Loucy (cell line): ENCODE results near the gene LTB4R2.

ENCODE experiments used
- EZH2phosphoT487 ChIP-seq: fragments of 200-600 bp; IDR thresholded peaks from 2 replicates; pipeline ENCODE4 v1.6.1; 2018; ENCODE audit warnings: antibody characterized with exemption, mild to moderate bottlenecking, moderate library complexity, borderline replicate concordance
- TF ChIP-seq, protein P1 (sequence below): fragments of 200-600 bp; sonication (generic); conservative IDR thresholded peaks from 2 replicates; pipeline ENCODE4 v1.5.1; 2014; ENCODE audit warnings: mild to moderate bottlenecking, antibody characterized with exemption, low read length

DNA sequence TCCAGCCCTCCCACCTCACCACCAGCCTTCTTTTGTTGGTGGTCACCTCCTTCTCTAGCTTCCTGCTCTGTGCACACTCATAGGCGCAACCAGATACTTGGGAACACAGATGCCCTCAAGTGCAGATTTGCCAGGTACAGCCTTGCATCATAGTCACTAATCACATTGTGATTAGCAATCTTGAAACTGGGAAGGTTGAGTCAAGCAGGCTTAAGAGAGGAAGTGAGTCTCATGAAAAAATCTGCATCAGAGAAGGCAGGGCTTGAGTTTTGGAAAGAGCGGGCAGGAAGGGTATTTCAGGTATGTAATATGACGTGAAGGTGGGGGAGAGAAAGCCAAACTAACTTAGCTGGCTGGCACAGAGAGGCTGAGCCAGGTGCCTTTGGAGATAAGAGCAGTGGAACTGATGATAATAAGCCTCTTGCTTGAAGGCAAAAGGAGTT is 35.8 kb upstream of the LTB4R2 start:
- TF ChIP-seq, protein P1, sequence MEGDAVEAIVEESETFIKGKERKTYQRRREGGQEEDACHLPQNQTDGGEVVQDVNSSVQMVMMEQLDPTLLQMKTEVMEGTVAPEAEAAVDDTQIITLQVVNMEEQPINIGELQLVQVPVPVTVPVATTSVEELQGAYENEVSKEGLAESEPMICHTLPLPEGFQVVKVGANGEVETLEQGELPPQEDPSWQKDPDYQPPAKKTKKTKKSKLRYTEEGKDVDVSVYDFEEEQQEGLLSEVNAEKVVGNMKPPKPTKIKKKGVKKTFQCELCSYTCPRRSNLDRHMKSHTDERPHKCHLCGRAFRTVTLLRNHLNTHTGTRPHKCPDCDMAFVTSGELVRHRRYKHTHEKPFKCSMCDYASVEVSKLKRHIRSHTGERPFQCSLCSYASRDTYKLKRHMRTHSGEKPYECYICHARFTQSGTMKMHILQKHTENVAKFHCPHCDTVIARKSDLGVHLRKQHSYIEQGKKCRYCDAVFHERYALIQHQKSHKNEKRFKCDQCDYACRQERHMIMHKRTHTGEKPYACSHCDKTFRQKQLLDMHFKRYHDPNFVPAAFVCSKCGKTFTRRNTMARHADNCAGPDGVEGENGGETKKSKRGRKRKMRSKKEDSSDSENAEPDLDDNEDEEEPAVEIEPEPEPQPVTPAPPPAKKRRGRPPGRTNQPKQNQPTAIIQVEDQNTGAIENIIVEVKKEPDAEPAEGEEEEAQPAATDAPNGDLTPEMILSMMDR, result no peak
- no peak for TF ChIP-seq EZH2phosphoT487
